ENCODE results near the gene STARD3.

The STARD3 gene

DNA sequence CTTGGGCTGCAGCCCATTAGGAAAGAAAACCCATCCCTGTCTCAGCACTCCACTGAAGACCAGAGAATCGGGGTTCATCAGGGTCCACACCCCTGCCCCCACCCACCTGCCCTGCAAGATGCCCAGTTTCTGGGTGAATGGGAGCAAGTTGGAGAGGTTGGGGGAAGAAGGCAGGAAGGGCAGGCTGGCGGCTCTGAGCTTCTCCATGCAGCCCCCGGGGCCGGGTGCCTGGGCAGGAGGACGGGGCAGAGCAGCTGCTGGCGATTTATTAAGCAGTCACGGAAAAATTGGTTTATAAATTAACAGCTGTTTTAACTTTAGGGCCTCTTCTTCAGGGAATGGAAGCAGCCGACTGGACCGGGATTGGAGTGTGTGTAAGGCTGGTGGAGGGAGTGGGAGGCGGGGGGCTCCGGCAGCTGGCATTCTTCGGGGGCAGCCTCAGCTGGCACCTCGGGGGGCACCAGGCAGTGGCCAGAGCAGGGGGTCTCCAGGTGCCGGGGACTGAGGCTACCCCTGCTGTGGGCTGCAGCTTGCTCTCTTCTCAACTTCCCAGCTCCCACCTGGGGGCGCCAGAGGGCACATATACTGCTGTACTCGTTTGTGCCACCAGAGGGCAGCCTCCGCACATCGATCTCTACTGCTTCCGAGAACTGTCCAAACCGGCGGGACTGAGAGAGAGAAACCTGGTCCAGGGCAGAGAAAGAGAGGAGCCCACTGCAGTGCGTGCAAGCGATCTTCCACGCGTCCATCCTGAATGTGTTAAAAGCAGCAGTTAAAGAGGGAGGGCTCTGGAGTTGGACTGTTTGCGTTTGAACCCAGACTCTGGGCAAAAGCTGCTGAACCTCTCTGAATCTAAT, 15.2 kb upstream of the STARD3 start:
- DNase-seq (ENCODE audit: low spot score) = peak; percentile 67

DNA sequence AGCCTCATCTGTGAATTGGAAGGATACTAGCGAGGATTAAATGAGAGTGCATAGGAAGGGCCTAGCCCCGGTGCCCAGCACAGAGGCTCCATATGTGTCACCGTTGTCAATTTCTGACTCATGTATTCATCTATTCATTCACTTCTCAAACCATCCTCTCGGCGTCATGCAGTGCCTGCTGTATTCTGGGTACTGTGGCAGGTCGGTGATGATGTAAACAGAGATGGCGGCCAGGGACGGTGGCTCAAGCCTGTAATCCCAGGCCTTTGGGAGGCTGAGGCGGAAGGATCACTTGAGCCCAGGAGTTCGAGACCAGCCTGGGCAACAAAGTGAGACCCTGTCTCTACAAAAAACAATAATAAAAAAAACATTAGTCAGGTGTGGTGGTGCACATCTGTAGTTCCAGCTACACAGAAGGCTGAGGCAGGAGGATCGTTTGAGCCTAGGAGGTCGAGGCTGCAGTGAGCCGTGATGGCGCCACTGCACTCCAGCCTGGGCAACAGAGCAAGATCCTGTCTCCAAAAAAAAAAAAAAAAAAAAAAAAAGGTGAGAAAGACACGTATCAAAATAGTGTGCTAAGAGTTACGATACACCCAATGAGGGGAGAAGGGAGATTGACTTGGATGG, 14.5 kb upstream of the STARD3 start:
- no peak for DNase-seq (ENCODE audit: low spot score)

DNA sequence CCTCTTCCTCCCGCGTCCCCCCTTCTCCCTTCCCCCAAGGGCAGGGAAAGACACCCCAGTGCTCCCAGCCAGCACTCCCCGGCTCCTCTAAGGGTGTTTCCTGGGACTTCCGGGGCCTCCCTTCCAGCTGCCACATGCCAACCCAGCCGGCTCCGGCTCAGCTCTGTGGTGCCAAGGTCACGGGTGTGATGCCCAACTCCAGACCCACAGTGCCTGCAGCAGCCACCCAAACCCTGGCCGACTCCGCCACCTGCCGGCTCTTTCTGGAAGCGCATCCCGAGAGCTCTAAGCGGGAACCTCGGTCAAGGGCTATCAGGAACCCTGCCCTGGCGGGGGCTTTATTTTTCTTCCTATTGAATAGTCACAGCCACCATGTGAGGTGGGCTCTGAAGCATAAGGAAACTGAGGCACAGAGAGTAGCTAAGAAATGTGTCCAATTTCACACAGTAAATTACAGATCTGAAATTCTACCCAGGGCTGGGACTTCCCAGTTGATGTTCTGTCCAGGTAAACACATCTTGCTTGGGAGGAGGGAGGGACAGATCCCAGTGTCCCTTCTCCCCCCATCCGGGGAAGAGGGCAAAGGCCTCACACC, 13.5 kb upstream of the STARD3 start:
- DNase-seq (ENCODE audit: low spot score) = peak; percentile 68

DNA sequence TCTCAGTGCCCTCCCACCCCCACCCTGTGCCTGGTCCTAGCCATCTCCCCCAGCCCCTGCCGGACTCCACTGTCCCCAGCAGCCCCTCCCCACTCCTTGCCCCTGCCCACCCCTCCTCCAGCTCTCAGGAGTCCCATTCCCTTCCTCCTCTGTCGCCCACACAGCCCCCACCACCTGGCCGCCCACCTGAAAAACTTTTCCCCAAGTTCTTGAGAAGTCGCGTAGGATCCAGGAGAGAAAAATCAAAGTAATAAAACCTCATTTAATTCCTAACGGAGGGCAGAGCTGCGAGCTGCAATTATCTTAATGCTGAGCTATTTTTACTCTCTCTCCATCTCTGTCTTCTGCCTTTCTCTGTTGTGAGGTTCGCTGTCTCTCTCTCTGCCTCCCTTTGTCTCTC, 12.6 kb upstream of the STARD3 start:
- no peak for DNase-seq (ENCODE audit: low spot score)

DNA sequence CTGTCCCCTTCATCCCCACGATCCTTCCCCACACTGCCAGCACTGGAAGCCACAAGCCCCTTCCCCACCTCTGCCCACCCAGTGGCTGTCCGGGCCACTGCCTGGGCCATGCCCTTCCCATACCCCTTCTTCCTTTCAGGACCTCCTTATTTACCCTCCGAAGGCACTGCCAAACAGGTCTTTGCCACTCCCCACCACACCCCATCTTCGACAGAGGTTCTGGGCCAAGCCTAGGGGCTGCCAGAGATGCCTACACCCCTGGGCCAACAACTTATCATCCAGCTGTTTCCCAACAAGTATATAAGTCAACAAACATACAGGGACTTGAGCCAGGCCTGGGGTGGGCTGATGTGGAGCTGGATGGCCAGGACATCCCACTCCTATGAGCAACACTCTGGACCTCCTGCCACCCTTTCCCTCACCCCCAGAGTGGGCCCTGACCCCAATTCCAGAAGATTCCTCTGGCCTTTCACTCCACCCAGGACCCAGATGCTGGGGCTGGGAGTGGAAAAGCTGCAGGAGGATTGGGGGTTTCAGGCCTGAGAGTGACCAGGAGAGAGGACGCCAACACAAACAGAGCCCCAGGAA, 11.7 kb upstream of the STARD3 start:
- DNase-seq (ENCODE audit: low spot score) = no peak

DNA sequence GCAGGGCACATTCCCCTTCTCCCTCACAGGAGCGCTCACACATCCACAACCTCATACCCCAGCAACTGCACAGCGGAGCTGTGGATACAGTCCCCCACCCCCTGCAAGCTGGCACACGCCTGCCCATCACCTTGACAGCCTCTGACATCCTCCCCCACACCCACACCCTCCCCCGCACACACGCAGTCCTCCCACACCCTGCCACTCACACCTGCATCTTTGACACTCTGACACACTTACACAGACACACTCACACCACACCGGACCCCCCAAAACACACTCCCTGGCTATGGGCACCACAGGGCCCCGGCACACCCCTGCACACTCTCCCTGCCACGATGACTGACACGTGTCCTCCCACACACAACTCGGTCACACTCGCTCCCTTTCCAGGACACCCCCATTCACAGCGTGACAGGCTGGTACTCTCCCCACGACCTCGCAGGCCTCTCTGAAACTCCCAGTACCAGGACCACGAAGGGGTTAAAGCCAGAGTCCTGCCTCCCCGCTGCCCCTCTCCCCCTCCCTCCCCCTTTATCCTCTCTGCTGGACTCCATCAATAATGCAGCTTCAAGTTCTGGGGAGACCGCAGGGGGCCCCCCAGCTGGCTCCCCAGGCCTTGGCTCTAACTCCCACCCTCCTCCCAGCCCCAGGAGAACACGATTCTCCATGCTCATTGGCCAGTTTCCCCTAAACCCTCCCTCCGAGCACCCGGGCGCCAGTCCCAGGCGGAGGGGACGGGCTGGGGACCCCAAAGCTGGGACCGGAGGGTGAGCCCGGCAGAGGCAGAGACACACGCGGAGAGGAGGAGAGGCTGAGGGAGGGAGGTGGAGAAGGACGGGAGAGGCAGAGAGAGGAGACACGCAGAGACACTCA, 10.5 kb upstream of the STARD3 start, which contains the start of gene PPP1R1B:
Gene PPP1R1B, plus strand, starts transcription at position 782 of the 876 bp plus-strand sequence. CDS start 441 bp downstream, outside the sequence.
- no peak for DNase-seq (ENCODE audit: low spot score)

DNA sequence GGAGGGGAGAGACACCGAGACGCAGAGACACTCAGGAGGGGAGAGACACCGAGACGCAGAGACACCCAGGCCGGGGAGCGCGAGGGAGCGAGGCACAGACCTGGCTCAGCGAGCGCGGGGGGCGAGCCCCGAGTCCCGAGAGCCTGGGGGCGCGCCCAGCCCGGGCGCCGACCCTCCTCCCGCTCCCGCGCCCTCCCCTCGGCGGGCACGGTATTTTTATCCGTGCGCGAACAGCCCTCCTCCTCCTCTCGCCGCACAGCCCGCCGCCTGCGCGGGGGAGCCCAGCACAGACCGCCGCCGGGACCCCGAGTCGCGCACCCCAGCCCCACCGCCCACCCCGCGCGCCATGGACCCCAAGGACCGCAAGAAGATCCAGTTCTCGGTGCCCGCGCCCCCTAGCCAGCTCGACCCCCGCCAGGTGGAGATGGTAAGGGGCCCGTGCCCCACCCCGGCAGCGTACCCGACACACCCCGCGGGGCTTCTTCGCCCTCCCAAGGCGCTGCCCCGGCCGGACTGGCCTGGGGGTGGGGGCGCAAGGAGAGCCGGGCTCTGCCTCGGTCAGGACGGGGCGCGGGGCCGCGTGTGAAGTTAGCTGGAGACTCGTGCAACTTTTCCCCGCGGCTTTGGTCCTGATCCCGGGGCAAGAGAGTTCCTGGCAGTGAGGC, 9.8 kb upstream of the STARD3 start:
- DNase-seq (ENCODE audit: low spot score) = no peak

DNA sequence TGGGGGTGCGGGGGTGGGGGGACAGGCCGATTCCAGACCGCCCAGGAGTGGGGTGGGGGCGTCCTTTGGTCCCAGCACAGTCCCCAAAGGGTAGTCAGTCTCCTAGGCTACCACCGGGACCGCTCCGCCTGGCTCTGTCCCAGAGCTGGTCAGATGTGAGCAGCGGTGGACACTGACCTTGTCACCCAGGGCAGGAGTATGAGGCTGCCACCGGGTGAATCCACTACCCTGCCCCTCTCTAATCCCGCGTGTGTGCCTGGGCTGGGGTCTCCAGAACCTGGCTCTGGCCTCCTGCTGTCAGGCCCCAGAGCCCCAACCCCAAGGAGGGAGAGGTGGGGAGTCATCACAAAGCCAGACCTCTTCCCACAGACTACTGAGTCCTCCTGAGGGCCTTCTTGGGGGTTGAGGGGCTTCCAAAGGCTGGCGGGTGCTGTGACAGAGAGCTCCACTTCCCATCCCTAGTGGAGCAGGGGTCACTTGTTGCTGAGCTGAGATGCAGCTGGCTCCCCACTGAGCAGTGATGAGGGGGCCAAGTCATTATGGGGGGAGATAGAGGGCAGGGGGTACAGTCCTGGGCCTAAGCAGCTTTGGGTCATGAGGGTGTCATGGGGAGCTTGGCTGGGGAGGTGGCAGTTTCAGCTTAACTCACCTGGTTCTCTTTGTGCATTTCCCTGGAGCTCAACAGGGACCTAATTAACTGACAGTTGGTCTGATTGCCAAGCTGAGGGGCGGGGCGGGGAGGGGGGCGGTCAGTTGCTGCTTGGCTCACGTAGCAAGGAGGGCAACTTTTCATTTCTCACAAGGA, 9.0 kb upstream of the STARD3 start:
- DNase-seq (ENCODE audit: low spot score) = no peak

DNA sequence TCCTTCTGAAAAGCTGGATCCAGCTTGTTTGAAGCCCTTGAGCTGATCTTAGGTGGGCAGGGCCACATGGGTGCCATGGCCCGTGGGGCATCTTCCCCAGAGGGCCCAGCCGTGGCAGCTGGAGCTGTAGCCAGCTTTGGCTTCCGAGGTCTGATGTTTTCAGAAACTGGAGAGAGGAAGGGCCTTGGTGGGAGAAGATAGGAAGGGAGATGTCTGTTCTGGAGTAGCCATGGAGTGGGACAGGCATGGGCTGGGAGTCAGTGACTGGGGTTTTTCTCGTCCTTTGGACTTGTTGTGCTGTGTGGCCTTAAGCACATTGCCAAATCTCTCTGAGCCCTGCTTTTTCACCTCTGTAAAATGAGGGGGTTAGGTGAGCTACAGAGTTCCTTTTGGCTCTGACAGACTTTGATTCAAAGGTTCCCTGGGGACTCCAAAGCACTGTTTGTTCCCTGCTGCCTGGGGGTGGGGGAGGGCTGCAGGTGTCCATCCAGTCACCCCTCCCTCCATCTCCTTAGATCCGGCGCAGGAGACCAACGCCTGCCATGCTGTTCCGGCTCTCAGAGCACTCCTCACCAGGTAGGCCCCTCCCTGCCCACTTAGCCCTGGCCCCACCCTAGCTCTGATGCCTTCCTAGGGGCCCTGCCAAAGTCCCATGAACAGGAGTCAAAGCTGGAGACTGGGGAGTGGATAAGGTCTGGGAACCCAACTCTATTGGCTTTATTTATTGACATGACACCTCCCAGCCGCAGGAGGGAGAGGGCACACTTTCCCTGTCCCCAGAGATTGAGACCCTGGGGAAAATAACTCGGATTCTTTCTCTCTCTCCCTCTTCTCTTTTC, 8.1 kb upstream of the STARD3 start:
- DNase-seq (ENCODE audit: low spot score) = no peak

DNA sequence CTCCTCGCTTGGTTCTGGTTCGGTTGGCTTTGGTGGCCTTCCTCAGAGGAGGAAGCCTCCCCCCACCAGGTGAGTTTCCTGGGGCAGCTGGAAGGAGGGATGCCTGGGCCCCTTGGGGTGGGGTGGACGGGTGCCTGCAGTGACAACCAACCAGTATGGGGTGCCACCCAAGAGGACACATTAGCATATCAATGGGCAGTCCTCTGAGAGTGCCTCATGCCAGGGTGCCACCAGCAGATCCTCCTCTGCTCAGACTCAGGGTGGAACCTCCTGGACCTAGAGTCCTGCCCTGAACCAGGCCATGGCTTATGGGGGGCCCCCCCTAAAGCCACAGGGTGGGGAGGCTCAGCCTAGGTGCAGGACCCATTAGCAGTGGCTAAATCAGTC, 7.5 kb upstream of the STARD3 start:
- DNase-seq (ENCODE audit: low spot score) = no peak

DNA sequence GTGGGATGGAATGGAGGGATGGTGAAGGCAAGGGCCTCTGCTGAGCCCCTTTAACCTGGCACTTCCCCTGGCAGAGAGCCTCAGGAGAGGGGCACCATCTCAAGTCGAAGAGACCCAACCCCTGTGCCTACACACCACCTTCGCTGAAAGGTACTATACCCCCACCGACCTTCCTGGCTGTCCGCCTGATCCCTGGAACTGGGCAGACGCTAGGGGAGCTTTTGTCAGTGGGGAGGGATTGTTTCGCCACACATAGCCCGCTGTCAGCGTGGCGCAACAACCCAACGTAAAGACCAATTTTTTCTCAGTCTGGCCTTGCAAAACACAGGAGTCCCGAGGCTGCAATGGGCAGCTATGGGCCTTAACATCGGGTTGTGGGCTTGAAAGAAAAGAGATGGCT, 7.0 kb upstream of the STARD3 start:
- no peak for DNase-seq (ENCODE audit: low spot score)

DNA sequence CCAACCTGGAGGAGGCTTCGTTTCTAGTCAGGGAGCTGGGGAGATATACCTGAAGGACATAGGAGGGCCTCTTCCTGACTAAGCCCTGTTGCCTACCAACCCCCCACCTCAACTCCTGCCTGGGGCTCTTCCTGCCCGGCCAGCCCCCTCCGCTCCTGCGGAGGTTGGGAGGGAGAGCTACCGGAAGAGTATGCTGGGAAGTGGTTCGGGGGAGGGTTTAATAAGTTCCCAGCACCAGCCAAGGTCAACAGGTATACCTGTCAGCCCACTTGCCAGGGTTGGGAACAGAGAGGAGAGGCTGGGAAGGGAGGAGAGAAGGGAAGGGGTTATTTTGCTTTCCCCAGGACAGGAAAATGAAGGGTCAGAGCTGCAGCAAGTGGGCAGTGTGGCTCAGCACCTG, 5.5 kb upstream of the STARD3 start:
- no peak for DNase-seq (ENCODE audit: low spot score)

DNA sequence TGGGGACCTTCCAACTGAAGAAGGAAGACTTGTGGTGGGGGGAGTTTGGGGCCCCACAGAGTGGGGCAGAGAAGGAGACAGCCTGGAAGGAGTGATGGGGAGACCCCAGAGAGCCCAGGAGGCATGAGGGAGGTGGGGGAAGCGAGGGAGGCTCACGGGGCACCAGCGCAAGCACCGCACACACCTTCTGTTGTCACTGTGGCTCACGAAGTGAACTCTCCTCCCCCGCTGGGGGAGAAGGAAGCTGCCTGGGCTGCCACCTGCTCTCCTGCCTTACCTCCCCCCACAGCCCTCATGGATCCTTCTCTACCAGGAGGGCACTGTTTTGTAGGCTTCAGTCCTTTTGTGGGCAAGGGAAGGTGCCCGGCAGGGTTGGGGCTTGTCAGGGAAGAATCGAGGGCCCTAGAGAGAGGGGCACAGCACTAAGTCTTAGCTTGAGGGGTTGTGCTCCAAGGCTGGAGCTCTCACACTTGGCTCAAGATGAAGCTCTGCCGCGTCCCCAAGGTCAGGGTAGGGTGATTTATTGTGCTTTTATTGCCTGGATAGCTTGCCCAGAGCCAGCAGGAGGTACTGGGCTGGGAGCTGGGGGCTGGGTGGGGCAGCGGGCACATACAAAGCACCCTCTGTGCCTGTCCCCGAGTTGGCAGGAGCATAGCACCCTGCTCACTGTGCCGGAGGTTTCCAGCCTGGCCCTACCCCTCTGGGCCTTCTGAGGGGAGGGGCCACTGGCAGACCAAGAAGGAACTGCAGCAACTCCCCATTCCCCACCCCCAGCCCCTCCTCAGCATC, 4.6 kb upstream of the STARD3 start:
- no peak for DNase-seq (ENCODE audit: low spot score)

DNA sequence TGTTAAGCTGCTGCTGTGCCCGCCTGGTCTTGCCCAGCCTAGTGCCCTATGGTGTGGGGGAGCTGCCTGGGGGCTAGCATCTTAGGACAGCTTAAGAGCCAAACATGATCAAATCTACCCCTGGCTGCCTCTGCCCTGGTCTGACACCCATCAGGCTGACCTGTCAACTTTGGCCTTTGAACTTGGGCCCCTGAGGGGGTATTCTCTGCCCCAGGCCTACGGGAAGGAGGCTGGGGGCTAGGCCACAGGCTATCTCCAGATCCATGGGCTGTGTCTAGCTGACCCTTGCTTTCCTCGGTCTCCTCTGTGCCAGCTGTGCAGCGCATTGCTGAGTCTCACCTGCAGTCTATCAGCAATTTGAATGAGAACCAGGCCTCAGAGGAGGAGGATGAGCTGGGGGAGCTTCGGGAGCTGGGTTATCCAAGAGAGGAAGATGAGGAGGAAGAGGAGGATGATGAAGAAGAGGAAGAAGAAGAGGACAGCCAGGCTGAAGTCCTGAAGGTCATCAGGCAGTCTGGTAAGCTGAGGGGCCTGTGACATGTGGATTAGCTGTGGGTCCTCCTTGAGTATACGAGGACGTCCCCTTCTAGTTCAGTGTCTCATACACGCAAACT, 3.3 kb upstream of the STARD3 start:
- no peak for DNase-seq (ENCODE audit: low spot score)

DNA sequence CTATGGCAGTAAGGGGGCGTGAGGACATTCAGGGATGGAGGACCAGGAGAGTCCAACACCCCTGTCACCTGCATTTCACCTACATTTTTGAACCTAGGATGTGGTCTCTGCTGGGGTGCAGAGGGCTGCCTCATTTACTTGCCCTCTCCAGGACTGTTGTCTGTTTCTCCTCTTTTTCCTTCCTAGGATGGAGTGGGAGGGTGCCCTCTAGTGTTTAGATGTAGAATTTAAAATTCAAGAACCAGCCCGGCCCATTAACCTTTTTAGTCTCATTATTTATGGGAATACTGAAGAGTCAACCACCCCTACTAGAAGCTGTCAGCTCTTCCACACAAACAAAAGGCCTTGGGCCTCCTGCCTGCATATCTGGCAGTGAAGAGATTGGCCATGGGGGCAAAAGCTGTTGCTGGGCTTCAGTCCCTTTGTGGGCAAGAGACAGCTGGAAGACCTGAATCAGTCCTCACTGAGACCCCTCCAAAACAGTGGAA, 2.5 kb upstream of the STARD3 start:
- peak; percentile 53 for DNase-seq (ENCODE audit: low spot score)

DNA sequence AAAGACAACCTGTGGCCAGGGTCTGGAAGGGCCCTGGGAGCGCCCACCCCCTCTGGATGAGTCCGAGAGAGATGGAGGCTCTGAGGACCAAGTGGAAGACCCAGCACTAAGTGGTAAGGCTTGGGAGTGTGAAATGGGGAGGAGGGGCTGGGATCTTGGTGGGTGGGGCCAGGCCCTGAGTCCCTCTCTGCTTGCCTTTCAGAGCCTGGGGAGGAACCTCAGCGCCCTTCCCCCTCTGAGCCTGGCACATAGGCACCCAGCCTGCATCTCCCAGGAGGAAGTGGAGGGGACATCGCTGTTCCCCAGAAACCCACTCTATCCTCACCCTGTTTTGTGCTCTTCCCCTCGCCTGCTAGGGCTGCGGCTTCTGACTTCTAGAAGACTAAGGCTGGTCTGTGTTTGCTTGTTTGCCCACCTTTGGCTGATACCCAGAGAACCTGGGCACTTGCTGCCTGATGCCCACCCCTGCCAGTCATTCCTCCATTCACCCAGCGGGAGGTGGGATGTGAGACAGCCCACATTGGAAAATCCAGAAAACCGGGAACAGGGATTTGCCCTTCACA, 1.2 kb upstream of the STARD3 start:
- no peak for DNase-seq (ENCODE audit: low spot score)

DNA sequence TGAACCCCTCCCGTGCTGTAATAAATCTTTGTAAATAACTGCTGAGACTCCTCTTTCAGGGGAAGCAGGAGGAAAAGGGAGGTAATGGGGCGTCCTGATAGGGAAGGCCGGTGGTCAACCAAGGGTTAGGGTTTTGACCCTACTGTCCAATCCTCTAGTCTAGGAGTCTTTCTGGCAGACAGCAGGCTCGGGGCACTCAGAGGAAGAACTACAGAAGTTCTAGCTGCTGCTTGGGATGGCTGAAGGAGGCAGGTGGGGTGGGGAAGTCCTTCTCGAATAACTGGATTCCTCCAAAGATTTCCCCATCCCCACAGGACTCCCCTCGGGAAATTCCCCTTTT, 387 bp upstream of the STARD3 start:
- no peak for DNase-seq (ENCODE audit: low spot score)

DNA sequence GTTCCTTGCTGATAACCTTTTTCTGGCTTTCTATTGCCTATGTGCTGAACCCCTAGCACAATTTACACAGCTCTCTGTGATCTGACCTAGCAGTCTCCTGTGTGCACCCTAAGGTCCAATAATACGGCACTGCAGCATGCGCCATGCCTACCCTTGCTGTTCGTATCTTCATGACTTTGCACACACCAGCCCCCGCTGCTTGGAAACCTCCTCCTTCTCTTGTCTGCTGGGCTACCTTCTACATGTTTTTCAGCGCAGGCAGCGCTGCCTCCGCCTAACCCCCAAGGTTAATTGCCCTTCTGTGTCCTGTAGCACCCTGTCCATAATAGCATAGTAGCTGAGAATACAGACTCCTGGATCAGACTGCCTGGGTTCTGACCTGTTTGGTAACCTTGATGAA, 1.4 kb downstream of the STARD3 start:
- no peak for DNase-seq (ENCODE audit: low spot score)

Measured in kidney capillary endothelial cell (primary cell).